HAP-1 (cell line): ENCODE results near the gene TMED8.

Experiments
- DNase-seq, 2 experiments: peaks; one replicate each; pipeline ENCODE4 v3.0.0-alpha.2; 2016 to 2020; ENCODE audit warnings: low spot score in 2 of 2
- H3K27me3 ChIP-seq: fragments of 250-450 bp; sonication (Bioruptor Pico); 2 replicates; pipeline ENCODE4 v1.5.1; 2020; ENCODE audit warnings: low read depth, mild to moderate bottlenecking, moderate library complexity
- H3K36me3 ChIP-seq: fragments of 250-450 bp; sonication (Bioruptor Pico); replicated peaks from 2 replicates; pipeline ENCODE4 v1.5.1; 2020; ENCODE audit warnings: mild to moderate bottlenecking
- H3K4me1 ChIP-seq: fragments of 250-450 bp; sonication (Bioruptor Pico); 2 replicates; pipeline ENCODE4 v1.5.1; 2020; ENCODE audit warnings: mild to moderate bottlenecking
- H3K4me3 ChIP-seq: fragments of 250-450 bp; sonication (Bioruptor Pico); 2 replicates; pipeline ENCODE4 v1.5.1; 2020; ENCODE audit warnings: mild to moderate bottlenecking, moderate library complexity
- H3K9me3 ChIP-seq: fragments of 250-450 bp; sonication (Bioruptor Pico); 2 replicates; pipeline ENCODE4 v1.5.1; 2020; ENCODE audit warnings: mild to moderate bottlenecking, moderate library complexity
- in situ Hi-C: fragments of 300-500 bp; cut with MboI; formaldehyde crosslinking; loops from 3 replicates; pipeline ENCODE4 v1.14.3; 2020; ENCODE audit warnings: low sequenced_read_pairs, inconsistent platforms, mixed read lengths

Gene TMED8

GRCh38 chr14:77390188-77390587 lies 13.3 kb upstream of the TMED8 start:
- Histone ChIP-seq H3K4me1 (no peaks in the 10 kb centered on the region), H3K9me3 (no peaks in the 10 kb centered on the region), H3K36me3 (no peaks in the 10 kb centered on the region), H3K27me3 (no peaks in the 10 kb centered on the region), H3K4me3 (no peak overlapping the region)
- no peak for DNase-seq
- in situ Hi-C loops = no loop called here

GRCh38 chr14:77378701-77379100 lies 1.8 kb upstream of the TMED8 start:
- Histone ChIP-seq H3K4me1 (peaks cover 17% of the 10 kb centered on the region), H3K4me3 (no peak overlapping the region), H3K36me3 (no peaks in the 10 kb centered on the region), H3K9me3 (no peaks in the 10 kb centered on the region), H3K27me3 (no peaks in the 10 kb centered on the region)
- in situ Hi-C loops = no loop called here
- no peak for DNase-seq

- Histone ChIP-seq H3K36me3 (no peaks in the 10 kb centered on the region), H3K27me3 (no peaks in the 10 kb centered on the region), H3K4me1 (peaks cover 15% of the 10 kb centered on the region), H3K9me3 (no peaks in the 10 kb centered on the region), H3K4me3 (peak overlapping the region; percentile 95)
- no peak for DNase-seq
- in situ Hi-C loops = no loop called here
Observed at GRCh38 chr14:77377502-77377844, 579 bp upstream of the TMED8 start.

DNA sequence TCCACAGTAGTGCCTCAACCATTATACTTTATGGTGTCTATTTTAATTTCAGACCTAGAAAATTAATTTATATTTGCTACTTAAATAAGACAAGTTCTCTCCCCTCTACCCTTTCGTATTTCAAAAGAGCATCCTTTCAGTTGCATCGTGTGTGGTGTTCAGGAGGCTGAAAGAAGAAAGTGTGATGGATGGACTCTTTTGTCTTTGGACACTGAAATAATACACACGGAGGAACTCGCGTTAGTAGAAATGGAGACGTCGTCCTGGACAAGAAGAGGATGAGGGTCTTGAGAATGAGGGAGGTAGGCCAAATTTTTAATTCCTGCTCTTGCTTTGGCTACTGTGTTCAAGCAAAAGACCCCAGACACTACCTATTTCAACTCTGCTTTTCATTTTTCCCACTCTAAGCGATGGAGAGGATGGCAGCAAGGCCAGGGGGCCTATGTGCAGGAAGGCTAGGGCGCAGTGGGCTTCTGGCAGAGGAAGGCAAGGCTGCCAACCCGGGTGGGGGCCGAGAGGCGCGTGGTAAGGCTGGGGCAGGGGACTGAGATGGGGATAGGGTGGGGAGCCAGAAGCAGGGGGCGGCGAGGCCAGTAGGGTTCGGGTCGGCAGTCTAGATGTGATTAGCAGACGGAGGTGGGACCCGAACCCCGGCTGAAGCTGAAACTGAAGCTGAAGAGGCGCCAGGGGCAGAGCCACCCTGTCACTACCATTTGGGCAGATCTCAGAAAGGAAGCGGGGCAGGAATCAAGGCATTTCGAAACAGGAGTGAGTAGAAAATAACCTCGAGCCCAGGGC lies 722 bp downstream of the TMED8 start:
- Histone ChIP-seq H3K36me3 (no peaks in the 10 kb centered on the region), H3K9me3 (no peaks in the 10 kb centered on the region), H3K27me3 (no peaks in the 10 kb centered on the region), H3K4me3 (peak overlapping the region; percentile 95), H3K4me1 (peaks cover 21% of the 10 kb centered on the region)
- DNase-seq = peak in 1 of 2 experiments; percentile 37
- in situ Hi-C loops = no loop called here

GRCh38 chr14:77375164-77375950 lies 1.5 kb downstream of the TMED8 start:
- H3K9me3 ChIP-seq = no peaks in the 10 kb centered on the region
- no peaks in the 10 kb centered on the region; the same call in 1 of the 2 replicates for H3K27me3 ChIP-seq
- H3K4me1 ChIP-seq = peaks cover 24% of the 10 kb centered on the region
- in situ Hi-C loops = no loop called here
- DNase-seq = no peak
- H3K4me3 ChIP-seq = peak overlapping the region; percentile 95
- no peaks in the 10 kb centered on the region for H3K36me3 ChIP-seq

- peaks cover 21% of the 10 kb centered on the region for H3K4me1 ChIP-seq
- in situ Hi-C loops = no loop called here
- H3K36me3 ChIP-seq = no peaks in the 10 kb centered on the region
- peak in 1 of 2 experiments; percentile 12 for DNase-seq
- no peaks in the 10 kb centered on the region; the same call in 1 of the 2 replicates for H3K27me3 ChIP-seq
- no peak overlapping the region for H3K4me3 ChIP-seq
- H3K9me3 ChIP-seq = no peaks in the 10 kb centered on the region
Observed at GRCh38 chr14:77372304-77372841, 4.5 kb downstream of the TMED8 start.

DNA sequence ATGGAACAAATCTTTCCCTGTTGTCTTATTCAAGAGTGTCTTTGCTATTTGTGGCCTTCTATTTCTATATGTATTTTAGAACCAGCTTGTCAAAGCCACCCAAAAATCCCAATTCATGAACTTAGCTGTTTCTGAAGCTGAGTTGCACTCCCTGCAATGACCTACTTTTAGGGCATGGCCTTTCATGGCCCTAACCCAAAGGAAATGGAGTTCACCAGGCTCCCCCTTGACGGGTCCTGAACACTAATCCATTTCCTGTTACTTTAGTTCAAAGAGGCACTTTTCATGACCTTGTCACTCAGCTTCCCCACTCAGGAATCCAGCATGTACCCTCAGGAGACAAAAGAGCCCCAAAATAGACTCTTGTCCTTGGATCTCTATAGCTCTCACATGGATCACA lies 7.6 kb downstream of the TMED8 start:
- no peaks in the 10 kb centered on the region for H3K9me3 ChIP-seq
- H3K4me3 ChIP-seq = no peak overlapping the region
- no peak for DNase-seq
- peaks cover 14% of the 10 kb centered on the region for H3K4me1 ChIP-seq
- in situ Hi-C loops = no loop called here
- H3K27me3 ChIP-seq = no peaks in the 10 kb centered on the region; the same call in 1 of the 2 replicates
- H3K36me3 ChIP-seq = peaks cover 3% of the 10 kb centered on the region; the same call in 1 of the 2 replicates

GRCh38 chr14:77364146-77364545 lies 12.7 kb downstream of the TMED8 start:
- in situ Hi-C loops = no loop called here
- Histone ChIP-seq H3K36me3 (peaks cover 3% of the 10 kb centered on the region; the same call in 1 of the 2 replicates), H3K4me3 (no peak overlapping the region), H3K4me1 (no peaks in the 10 kb centered on the region), H3K9me3 (0 out of 2 replicates have a peak, but pooled peaks cover 3% of the 10 kb centered on the region), H3K27me3 (no peaks in the 10 kb centered on the region)
- no peak for DNase-seq

DNA sequence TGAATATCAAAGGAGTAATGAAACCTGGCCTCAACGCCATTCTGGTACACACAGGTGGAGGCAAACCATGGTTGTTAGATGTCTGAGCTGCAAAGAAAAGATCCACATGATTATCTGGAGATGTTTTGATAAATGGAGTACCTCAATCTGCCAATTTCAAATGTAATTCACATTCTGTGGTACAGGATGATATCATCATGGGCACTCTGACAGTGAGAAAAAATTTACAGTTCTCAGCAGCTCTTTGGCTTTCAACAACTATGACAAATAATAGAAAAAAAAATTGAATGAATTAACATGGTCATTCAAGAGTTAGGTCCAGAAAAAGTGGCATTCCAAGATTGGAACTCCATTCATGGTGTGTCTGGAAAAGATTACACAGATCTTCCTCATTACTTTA lies 17.3 kb downstream of the TMED8 start:
- no peaks in the 10 kb centered on the region for H3K4me1 ChIP-seq
- H3K9me3 ChIP-seq = 0 out of 2 replicates have a peak, but pooled peaks cover 3% of the 10 kb centered on the region
- in situ Hi-C loops = no loop called here
- no peak overlapping the region for H3K4me3 ChIP-seq
- no peak for DNase-seq
- H3K36me3 ChIP-seq = no peaks in the 10 kb centered on the region
- no peaks in the 10 kb centered on the region for H3K27me3 ChIP-seq

- in situ Hi-C loops = no loop called here
- 0 out of 2 replicates have a peak, but pooled peaks cover 2% of the 10 kb centered on the region for H3K9me3 ChIP-seq
- no peak for DNase-seq
- no peaks in the 10 kb centered on the region for H3K36me3 ChIP-seq
- no peaks in the 10 kb centered on the region for H3K27me3 ChIP-seq
- H3K4me1 ChIP-seq = no peaks in the 10 kb centered on the region
- H3K4me3 ChIP-seq = no peak overlapping the region
Observed at GRCh38 chr14:77356899-77357298, 20.0 kb downstream of the TMED8 start.

- no peak overlapping the region for H3K4me3 ChIP-seq
- no peak for DNase-seq
- in situ Hi-C loops = no loop called here
- H3K36me3 ChIP-seq = no peaks in the 10 kb centered on the region
- no peaks in the 10 kb centered on the region for H3K9me3 ChIP-seq
- H3K27me3 ChIP-seq = no peaks in the 10 kb centered on the region
- no peaks in the 10 kb centered on the region for H3K4me1 ChIP-seq
Observed at GRCh38 chr14:77355811-77356210, 21.1 kb downstream of the TMED8 start.

GRCh38 chr14:77353469-77354141 lies 23.3 kb downstream of the TMED8 start:
- no peaks in the 10 kb centered on the region for H3K27me3 ChIP-seq
- H3K9me3 ChIP-seq = no peaks in the 10 kb centered on the region
- H3K36me3 ChIP-seq = no peaks in the 10 kb centered on the region; the same call in 1 of the 2 replicates
- H3K4me3 ChIP-seq = no peak overlapping the region
- H3K4me1 ChIP-seq = no peaks in the 10 kb centered on the region
- no peak for DNase-seq
- in situ Hi-C loops = no loop called here

DNA sequence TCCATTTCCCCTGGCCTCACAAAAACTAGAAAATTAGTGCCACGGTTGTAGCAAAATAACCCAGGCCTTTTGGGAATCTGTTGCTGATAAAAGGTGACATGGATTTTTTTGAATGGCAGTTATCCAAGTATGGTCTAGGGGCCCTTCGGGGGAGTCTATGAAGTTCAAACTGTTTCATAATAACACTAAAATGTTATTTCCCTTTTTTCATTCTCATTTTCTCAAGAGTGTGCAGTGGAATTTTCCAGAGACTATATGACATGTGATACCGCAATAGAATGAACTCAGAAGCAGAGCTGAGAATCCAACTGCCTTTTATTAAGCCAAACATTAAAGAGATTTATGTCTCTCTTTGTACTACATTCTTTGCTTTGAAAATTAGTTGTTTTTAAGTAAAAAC lies 29.1 kb downstream of the TMED8 start:
- Histone ChIP-seq H3K27me3 (no peaks in the 10 kb centered on the region), H3K9me3 (no peaks in the 10 kb centered on the region), H3K4me1 (no peaks in the 10 kb centered on the region), H3K4me3 (no peak overlapping the region), H3K36me3 (no peaks in the 10 kb centered on the region; the same call in 1 of the 2 replicates)
- DNase-seq = no peak
- in situ Hi-C loops = no loop called here
